ENCODE results near the gene UBE2J2.

The UBE2J2 gene

DNA sequence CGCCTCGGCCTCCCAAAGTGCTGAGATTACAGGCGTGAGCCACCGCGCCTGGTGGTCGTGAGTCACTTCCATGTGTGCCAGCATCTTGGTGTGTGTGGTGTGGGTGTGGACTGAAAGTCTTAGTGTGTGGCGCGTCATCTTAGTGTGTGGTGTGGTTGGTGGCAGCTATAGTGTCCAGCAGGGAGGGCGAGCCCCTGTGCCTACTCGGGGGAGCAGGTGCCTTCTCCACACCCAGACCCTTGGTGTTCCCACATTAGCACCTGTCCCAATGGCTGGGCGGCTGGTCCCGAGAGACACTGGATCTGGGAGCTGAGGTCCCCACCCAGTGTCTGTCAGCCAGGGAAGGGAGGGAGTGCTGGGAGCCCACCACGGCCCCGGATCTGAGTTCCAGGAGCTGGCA is 9.3 kb upstream of the UBE2J2 start:
- in situ Hi-C loops (cut with MboI; ENCODE audit: low sequenced_read_pairs): no loop called here

DNA sequence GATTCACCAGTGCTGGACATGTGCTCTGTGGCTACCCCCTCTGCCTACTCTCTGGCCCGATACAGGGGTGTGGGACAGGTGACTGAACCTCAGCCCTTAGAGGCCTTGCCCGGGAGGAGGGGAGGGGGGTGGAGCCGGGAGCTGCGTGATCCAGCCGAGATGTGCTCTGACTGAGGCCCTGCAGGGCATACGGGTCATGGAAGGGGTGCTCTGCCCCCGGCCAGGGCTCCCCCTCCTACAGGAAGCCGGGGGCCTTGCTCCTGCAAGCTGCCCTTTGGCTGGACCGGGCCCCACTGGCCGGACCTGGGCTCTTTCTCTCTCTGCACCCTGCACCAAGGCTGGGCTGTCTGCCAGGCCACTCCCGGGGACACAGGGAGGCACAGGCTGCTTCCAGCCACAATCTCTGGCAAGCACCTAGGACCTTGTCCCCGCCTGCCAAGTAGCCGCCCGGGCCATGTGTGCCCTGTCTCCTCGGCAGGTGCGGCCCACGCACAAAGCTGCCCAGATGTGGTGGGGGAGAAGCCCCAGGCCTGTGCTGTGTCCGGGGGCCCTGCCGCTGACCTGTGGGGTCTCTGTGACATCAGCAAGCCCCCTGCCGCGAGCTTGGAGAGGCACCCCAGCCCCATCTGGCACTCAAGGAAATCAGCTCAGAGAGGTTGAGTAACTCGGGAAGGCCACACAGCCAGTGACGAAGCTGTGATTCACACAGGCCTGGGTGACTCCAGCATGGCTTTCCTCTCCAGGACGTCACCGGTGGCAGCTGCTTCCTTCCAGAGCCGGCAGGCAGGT is 8.1 kb upstream of the UBE2J2 start:
- in situ Hi-C loops (cut with MboI; ENCODE audit: low sequenced_read_pairs): no loop called here

DNA sequence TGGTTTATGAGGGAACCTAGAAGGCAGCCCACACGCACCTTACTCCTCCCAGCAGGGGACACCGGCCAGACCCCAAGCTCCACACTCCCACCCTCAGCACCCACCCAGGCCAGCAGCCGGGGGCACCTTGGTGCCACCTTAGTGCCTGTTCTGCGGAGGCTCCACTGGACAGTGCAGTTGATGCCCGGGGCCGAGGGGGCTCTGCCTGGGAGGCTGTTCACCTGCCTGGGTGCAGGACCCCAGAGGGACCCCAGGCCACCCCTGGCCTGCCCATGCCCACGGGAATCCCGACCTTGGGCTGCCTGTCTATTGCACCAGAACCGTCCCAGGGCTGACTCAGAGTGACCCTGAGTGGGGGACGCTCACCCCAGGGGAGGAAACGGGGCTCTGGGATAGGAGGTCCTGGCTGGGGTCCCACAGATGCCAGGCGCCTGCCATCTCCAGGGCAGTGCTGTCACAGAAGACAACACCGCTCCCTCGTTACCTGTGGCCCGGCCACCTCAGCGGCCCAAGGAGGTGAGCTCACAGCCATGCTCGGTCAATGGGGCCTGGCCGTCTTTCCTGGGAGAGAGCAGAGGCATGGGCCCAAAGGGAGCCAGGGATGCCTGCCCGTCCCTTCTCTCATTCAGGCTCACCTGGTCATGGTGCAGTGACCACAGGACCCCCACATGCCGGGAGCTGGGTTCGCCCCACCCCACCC is 7.3 kb upstream of the UBE2J2 start:
- in situ Hi-C loops (cut with MboI; ENCODE audit: low sequenced_read_pairs): no loop called here

DNA sequence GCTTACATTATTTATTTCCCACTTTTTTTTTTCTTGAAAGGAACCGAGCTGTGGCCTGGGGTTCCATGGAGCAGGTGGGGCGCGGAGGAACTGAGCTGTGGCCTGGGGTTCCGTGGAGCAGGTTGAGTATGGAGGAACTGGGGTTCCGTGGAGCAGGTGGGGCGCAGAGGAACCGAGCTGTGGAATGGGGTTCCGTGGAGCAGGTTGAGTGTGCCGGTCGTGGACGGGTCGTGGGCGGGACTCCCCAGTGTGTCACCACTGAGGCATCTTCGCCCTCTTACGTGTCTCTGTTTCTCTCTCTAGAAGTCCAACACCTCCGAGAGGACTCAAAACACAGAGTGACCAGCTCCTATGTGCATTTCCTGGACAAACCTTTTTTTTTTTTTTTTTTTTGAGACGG is 5.4 kb upstream of the UBE2J2 start:
- in situ Hi-C loops (cut with MboI; ENCODE audit: low sequenced_read_pairs): no loop called here

DNA sequence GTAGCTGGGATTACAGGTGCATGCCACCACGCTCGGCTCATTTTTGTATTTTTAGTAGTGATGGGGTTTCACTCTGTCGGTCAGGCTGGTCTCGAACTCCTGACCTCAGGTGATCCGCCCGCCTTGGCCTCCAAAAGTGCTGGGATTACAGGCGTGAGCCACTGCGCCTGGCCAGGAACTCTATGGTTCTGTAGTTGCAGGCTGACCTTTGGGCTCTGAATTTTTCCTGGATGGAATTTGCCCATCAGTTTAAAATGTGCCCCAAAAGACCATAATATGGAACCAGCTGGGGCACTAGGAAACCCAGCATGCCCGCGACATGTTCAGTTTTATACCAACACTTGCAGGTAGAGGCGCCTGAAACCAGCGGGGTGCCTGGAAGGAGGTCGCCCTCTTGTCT is 5.0 kb upstream of the UBE2J2 start:
- in situ Hi-C loops (cut with MboI; ENCODE audit: low sequenced_read_pairs): no loop called here

DNA sequence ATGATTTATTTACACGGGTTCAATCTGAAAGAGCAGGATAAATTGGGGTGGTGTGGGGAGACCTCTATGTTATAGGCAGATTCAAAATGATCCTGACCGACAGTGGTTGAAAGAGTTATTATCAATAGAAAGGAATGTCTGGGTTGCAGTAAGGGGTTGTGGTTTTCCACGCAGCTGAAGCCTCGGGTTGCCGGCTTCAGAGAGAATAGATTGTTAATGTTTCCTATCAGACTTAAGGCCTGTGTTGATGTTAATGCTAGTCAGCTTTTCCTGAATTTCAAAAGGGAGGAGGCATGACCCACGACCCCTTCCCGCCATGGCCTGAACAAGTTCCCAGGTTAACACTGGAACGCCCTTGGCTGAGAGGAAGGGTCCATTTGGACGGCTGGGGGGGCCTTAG is 2.2 kb upstream of the UBE2J2 start:
- in situ Hi-C loops (cut with MboI; ENCODE audit: low sequenced_read_pairs): no loop called here

DNA sequence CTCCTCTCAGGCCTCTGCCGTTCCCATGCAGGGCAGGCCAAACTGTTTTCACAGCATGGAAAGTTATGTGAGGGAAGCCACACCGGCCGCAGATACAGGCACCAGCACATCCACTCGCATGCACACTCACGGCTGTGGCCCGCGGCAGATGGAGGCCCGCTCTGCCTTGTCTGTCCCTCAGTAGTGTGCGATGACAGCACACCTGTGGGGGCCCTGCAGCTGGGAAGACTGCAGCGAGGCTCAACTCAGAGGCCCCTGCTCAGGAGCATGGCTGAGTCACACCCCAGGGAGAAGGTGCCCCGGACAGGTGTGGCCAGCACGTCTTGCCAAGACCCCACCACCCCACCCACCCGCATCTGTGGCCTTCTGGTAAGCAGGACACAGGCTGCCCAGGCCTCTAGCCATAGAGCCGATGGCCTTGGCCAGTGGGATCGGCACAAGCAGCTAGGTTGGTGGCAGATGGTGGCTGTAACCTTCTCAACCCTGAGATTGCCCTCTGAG is 1.3 kb upstream of the UBE2J2 start:
- in situ Hi-C loops (cut with MboI; ENCODE audit: low sequenced_read_pairs): no loop called here

DNA sequence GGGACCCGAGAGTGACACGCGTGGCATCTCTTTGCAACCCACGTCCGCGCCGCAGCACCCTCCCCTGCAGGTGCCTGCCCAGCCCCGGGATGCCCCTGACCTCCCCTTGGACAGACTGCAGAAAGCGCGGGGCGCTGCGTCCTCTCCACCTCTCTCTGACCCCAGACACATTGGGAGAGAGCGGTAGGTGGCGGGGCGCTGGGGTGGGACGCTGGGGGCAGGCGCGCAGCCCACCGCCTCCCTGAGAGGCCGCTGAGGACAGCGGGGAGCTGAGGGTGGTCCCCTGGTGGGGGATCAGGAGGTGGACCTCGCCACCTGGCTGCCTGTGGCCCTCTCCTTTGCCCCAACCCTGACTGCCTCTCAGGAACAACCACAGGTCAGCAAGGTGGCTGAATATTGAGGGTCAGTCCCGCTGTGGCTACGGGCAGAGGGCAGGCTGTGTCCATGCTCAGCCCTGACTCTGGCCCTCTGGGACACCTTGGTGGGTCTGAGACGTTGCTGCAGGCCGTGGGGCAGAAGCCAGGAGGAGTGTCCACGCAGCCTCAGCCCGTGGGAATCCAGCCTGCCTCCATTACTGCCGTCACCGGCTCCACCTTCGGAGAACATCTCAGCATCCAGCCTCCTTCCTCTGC is 761 bp upstream of the UBE2J2 start:
- in situ Hi-C loops (cut with MboI; ENCODE audit: low sequenced_read_pairs): no loop called here

DNA sequence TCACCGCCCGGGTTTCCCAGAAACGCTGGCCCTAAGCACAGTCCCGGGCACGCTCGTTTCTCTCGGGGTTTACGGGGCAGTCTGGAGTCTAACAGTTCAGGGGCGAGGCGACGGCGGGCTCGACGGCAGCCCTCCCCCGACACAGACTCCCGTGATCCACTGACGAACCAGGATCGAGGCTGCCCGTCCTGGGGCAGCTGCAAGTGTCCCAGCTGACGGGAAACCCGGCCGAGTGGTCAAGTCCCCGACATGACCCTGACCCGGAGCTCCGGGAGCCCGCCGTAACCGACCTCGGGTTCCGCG is 494 bp downstream of the UBE2J2 start:
- in situ Hi-C loops (cut with MboI; ENCODE audit: low sequenced_read_pairs): no loop called here

DNA sequence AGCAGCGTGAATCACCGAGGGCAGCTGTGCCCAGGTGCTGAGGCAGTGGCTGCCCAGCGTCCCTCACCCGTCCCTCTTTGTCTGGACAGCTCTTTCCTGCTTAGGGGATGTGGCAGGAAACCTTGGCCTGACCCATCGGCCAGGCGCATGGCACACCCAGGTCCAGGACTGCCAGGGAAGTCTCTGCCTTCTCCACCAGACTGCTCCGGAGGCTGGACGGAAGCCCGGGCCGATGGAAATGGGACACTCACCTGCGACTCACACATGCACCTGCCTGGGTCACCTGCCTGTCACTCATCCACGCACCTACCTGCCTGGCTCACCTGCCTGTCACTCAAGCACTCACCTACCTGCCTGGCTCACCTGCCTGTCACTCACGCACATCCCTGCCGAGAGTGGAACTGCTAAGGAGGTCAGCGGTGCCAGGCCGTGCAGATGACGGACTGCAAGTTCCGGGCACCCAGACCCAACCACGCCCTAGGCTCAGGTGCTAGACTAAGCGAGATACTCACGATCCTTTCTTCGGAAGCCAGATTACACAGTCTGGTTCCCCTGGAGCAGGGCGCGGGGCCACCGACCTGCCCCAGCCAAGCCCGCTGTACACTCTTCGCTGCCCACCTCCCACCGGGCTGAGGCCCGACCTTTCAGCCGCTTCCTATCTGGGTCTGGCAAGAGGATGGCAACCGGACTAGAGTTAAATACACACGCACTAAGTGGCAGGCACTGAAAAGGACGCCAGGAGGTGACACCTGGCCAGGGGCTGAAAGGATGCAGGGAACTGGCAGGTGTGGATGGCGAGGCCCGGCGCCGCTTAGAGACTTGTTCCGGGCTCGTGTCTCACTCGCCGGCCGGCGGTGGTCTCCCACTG is 1.1 kb downstream of the UBE2J2 start:
- in situ Hi-C loops (cut with MboI; ENCODE audit: low sequenced_read_pairs): no loop called here

DNA sequence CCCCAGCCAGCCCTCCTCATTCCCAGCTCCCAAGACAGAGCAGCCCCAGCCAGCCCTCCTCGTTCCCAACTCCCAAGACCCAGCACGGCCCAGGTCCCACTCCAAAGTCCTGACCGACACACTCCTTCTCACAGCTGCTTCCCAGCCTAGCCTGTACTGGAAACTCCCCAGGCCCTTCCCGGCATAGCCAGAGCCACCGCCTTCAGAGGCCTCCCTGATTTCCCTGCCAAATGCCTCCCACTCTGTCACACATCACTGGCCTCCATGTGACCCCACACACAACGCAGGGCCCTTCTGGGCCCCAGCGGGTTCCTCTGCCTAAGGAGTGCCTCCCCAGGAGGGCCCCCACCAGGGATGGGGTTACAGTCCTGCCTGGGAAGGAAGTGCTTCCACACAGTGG is 2.8 kb downstream of the UBE2J2 start:
- in situ Hi-C loops (cut with MboI; ENCODE audit: low sequenced_read_pairs): no loop called here

DNA sequence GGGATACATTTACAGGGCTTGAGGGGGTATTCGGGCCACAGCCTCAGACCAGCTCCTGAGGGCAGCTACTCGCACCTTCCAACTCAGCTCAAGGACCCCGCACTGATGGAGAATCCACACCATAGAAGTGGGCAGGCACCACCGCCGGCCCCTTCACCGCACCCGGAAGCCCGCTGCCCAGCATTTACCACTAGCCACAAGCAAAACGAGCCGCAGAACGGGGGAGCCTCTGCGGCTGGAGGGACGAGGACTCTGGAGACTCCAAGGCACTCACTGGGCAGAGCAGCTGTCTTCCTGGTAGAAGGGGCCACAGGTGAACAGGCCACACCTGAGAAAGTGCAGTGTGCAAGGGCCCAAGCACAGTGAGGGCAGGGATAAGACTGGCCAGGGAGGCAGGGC is 5.4 kb downstream of the UBE2J2 start:
- in situ Hi-C loops (cut with MboI; ENCODE audit: low sequenced_read_pairs): no loop called here

DNA sequence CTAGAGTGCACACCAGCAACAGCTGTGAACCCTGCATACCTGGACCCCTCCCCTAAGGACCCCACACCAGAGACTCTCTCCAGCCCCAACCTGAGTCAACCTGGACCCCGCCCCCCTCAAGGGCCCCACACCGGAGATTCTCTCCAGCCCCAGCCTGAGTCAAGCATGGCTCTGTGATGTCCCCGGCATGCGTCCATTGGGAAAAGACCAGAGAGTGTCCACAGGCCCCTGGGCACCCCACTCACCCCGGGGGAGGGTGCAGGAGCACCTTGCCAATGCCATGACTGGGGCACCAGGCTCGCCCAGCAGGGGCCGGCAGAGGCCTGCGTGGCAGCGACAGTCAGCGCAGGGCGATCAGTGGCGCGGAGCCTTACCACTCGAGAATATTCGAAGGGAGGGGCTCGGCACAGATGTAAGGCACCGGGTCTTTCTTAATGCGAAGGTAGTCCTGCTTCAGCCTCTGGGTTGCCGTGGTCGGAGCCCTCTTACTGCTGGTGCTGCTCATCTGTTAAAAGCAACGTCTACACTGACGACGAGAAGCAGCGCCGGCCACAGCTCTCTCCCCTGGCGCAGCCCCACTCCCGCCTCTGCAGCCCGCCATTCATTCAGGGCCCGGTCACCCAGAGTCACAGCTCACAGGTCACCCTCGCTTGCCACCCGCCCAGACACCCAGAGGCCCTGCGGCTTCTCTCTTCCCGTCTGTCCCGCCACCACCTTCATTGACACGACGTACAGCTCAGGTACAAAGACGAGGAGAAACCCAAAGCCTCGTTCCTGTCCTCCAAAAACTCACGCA is 6.0 kb downstream of the UBE2J2 start:
- in situ Hi-C loops (cut with MboI; ENCODE audit: low sequenced_read_pairs): no loop called here

DNA sequence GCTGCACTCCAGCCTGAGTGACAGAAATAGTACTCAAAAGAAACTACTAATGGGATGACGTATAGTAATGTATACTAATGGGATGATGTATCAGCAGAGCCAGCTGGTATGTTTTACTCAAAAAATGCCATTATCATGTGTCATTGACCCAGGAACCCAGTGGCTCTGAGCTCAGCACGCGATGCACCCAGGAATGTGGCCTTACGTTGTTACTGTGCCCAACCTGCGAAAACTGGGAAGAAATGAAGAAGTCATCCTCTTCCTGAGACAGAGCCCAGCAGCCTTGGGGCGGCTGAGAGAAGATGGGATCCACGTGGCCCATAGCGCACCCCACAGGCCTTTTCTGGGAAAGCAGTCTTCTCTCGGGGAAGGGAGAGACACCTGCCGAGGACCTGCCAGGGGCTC is 8.8 kb downstream of the UBE2J2 start:
- in situ Hi-C loops (cut with MboI; ENCODE audit: low sequenced_read_pairs): no loop called here

DNA sequence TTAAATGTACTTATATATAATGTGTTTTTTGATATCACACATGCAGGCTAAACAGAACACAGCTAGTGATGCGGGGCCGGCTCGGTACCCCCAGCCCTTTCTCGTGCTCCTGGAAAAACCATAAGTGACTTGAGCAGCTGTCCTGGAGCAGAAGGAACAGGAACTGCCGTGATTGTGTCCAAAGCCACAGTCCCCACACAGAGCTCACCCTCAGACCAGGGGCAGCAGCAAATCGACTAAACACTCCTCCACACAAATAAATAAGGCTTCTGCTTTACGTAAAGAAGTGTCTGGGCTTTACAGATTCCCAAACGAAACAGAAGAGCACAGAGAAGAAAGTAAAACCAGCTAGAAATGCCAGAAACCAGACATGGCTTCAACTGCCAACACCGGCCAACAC is 9.6 kb downstream of the UBE2J2 start:
- in situ Hi-C loops (cut with MboI; ENCODE audit: low sequenced_read_pairs): no loop called here

DNA sequence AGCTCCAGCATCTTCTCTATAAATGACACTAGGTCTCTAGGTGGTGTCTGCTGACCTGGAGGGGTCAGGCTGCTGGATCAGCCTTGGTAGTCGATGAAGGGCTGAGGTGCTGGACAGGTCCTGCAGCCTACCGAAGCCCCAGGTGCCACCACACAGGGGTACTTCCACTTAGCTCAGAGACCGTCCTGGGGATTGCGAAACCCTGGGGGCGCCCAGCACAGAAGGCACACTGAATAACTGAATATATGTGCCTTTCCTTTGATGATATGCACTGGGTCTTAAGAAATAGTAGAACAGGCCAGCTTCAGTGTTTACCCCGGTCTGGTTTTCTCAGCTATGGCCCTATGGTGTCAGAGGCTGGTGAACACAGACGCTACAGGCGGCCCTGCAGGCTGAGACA is 10.9 kb downstream of the UBE2J2 start:
- in situ Hi-C loops (cut with MboI; ENCODE audit: low sequenced_read_pairs): no loop called here

DNA sequence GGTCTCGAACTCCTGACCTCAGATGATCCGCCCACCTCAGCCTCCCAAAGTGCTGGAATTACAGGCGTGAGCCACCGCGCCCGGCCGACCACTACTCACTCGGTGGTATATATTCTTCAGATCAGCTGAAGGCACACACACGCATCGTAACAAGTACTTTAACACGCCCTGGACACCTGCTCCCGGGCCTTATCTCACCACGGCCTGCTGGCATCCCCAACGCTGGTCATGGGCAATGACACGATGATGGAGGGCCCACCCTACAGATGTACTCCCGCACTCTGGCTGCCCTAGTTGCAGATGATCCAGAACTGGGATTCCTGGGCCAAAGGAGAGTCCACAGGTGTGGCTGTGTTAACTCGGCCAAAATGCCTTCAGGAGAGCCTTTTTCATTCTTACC is 11.6 kb downstream of the UBE2J2 start:
- in situ Hi-C loops (cut with MboI; ENCODE audit: low sequenced_read_pairs): no loop called here

DNA sequence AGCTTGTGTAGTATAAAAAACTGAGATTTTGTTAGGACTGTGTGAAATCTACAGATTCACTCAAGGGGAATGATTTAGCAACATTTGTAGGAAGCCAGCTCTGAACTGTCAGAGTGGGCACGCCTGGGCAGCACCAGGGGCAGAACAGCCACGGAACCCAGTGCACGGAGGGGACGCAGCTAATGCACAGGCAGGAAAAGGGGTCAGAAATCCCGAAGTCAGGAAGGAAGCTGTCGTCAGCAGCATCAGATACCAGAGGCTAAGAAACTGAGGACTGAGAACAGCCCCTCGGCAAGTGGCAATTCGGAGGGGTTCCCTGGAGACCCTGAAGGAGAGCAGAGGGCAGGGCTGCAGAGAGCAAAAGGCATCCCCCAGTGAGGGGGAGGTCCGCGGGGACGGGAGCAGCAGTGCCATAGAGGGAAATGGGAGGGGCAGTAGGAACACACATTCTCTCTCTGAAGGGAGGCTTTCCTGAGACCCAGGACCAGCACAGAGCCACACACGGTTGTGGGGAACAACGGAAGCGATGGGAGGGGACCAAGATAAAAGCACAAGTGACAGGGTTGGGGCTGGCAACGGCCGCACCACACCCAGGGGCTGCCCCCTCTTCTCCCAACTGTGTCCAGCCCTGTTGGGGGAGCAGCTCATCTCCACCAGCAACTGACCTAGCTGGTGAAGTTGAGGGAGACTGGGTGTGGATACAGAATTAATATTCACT is 12.7 kb downstream of the UBE2J2 start:
- in situ Hi-C loops (cut with MboI; ENCODE audit: low sequenced_read_pairs): no loop called here

DNA sequence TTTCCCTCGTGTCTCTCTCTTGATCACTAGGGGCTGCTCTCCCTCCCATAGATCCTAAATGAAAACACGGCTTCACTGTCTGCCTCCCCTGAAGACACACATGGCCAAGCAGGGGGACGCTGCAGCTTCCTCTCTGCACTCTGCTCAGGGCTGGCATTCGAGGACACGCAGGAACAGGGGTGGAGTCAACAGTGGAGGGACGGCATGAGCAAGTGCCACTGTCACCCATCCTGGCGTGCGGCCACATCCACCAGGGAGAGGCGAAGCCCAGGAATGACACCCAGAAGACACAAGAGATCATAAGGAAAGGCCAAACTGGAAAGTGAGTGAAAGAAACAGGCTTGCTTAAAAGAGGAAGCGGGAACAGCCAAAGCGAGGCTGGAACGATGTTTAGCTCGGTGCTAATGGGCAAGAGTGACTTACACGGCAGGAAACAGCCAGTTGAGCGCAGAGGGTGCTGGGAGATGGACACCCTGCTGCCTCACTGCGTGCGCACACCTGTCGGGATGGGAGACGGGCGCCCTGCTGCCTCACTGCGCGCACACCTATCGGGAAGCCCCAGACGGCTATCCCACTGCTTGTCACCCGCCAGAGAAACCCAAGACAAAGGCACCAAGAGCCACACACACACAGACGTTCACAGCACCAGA is 13.6 kb downstream of the UBE2J2 start:
- in situ Hi-C loops (cut with MboI; ENCODE audit: low sequenced_read_pairs): no loop called here
